ENCODE measurements around the gene LAMA1.

DNA sequence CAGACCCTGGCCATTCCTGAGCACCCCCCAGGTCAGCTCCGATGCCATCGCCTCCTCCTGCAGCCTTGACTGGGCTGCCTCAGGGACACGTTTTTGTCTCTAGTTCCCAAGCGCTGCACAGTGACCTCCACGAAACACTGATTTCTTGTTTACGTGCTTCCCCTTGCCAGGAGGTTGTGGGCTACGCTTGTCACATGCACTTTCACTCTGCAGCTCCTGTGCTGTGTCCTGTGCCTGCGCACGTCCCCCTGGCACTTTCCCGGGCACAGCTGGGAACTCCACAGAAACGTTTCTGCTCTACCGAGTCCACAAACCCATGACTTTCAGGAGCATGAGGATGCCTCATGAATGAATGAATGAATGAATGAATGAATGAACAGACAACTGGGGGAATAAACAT lies 160.6 kb downstream of the LAMA1 start:
- TF ChIP-seq, protein P1, sequence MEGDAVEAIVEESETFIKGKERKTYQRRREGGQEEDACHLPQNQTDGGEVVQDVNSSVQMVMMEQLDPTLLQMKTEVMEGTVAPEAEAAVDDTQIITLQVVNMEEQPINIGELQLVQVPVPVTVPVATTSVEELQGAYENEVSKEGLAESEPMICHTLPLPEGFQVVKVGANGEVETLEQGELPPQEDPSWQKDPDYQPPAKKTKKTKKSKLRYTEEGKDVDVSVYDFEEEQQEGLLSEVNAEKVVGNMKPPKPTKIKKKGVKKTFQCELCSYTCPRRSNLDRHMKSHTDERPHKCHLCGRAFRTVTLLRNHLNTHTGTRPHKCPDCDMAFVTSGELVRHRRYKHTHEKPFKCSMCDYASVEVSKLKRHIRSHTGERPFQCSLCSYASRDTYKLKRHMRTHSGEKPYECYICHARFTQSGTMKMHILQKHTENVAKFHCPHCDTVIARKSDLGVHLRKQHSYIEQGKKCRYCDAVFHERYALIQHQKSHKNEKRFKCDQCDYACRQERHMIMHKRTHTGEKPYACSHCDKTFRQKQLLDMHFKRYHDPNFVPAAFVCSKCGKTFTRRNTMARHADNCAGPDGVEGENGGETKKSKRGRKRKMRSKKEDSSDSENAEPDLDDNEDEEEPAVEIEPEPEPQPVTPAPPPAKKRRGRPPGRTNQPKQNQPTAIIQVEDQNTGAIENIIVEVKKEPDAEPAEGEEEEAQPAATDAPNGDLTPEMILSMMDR (conservative IDR thresholded peaks at IDR 0.05): no peak
- TF ChIP-seq EZH2 (IDR thresholded peaks at IDR 0.05; ENCODE audit: low read depth): no peak
